MM.1S (cell line): ENCODE measurements around the gene WNT10A.

Experiments
- EZH2 ChIP-seq: fragments of 300-600 bp; sonication (generic); optimal IDR thresholded peaks from 2 replicates; pipeline ENCODE3; 2017; ENCODE audit warnings: low read depth, mild to moderate bottlenecking, antibody characterized with exemption, low read length, mixed read lengths
- EZH2phosphoT487 ChIP-seq: fragments of 300-600 bp; sonication (generic); IDR thresholded peaks from 2 replicates; pipeline ENCODE4 v1.6.1; 2018; ENCODE audit warnings: antibody characterized with exemption, low read length
- TF ChIP-seq, protein P1 (sequence below): fragments of 300-600 bp; sonication (generic); IDR thresholded peaks from 2 replicates; pipeline ENCODE4 v1.5.1; 2016; ENCODE audit warnings: antibody characterized with exemption, low read length, mixed read lengths

DNA sequence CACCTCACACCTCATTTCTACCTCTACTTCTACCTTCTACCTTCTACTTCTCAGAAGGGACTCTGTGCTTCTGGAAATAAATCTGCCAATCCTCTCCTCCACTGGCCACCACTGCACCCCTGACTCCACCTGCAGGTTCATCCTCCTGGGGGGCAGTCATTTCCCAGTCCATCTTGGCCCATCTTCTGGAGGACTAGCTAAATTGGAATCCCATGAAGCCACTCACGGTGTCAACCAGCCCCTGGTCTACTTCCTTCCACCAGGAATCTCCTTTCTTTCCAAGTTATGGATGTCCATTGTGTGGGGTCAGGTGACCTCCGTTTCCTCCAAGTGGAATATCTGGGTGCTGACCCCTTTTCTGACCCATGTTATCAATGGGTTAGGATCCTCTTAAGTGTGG is 3.9 kb downstream of the WNT10A start:
- TF ChIP-seq EZH2phosphoT487 (no peak), EZH2 (no peak)
- TF ChIP-seq, protein P1, sequence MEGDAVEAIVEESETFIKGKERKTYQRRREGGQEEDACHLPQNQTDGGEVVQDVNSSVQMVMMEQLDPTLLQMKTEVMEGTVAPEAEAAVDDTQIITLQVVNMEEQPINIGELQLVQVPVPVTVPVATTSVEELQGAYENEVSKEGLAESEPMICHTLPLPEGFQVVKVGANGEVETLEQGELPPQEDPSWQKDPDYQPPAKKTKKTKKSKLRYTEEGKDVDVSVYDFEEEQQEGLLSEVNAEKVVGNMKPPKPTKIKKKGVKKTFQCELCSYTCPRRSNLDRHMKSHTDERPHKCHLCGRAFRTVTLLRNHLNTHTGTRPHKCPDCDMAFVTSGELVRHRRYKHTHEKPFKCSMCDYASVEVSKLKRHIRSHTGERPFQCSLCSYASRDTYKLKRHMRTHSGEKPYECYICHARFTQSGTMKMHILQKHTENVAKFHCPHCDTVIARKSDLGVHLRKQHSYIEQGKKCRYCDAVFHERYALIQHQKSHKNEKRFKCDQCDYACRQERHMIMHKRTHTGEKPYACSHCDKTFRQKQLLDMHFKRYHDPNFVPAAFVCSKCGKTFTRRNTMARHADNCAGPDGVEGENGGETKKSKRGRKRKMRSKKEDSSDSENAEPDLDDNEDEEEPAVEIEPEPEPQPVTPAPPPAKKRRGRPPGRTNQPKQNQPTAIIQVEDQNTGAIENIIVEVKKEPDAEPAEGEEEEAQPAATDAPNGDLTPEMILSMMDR, result no peak
